CD14-positive monocyte (primary cell): ENCODE results near the gene BMERB1. TPM values are rescaled to one million over a fixed set of nuclear protein-coding genes. Genes with fewer than 3 reads are reported as not detected.

Experiments used
- DNase-seq, 3 donors: peaks; one replicate each; pipeline ENCODE4 v3.0.0-alpha.2; 2011 to 2022
- H2AFZ ChIP-seq: 2 replicates; pipeline ENCODE4 v1.6.0; 2012; ENCODE audit warnings: mild to moderate bottlenecking, low read depth, low read length, inconsistent platforms; ENCODE audit not compliant: insufficient read depth, poor library complexity, severe bottlenecking
- H3K27ac ChIP-seq, 2 donors: 1 replicate in 1 of 2; 2 replicates in 1 of 2; pipeline ENCODE4 v1.5.1; 2012 to 2013; ENCODE audit warnings: low read length in 2 of 2, control low read depth in 1 of 2, inconsistent platforms in 1 of 2, low read depth in 1 of 2, mild to moderate bottlenecking in 1 of 2
- H3K27me3 ChIP-seq, 2 donors: one replicate each; pipeline versions ENCODE4 v1.6.0 to v1.6.1; 2011 to 2013; ENCODE audit warnings: low read length in 2 of 2; ENCODE audit not compliant: control insufficient read depth in 2 of 2, insufficient read depth in 2 of 2
- H3K36me3 ChIP-seq, 2 donors: replicated peaks in 1 of 2; 1 replicate in 1 of 2; 2 replicates in 1 of 2; pipeline versions ENCODE4 v1.5.1 to v1.6.1; 2012 to 2013; ENCODE audit warnings: low read length in 2 of 2, control low read depth in 1 of 2, inconsistent platforms in 1 of 2, mild to moderate bottlenecking in 1 of 2; ENCODE audit not compliant: insufficient read depth in 2 of 2, control insufficient read depth in 1 of 2
- H3K4me1 ChIP-seq, 2 donors: 1 replicate in 1 of 2; 2 replicates in 1 of 2; pipeline versions ENCODE4 v1.5.1 to v1.6.1; 2012 to 2013; ENCODE audit warnings: low read length in 2 of 2, control low read depth in 1 of 2, inconsistent platforms in 1 of 2, mild to moderate bottlenecking in 1 of 2, moderate library complexity in 1 of 2; ENCODE audit not compliant: insufficient read depth in 2 of 2, control insufficient read depth in 1 of 2
- H3K4me2 ChIP-seq: replicated peaks from 2 replicates; pipeline ENCODE3; 2012; ENCODE audit warnings: low read length, moderate library complexity, mild to moderate bottlenecking; ENCODE audit not compliant: poor library complexity, severe bottlenecking; ENCODE audit errors: extremely low read depth
- H3K4me3 ChIP-seq, 3 experiments: fragments of 200-600 bp in 1 of 3; sonication (generic) in 1 of 3; replicated peaks in 1 of 3; 1 replicate in 2 of 3; 2 replicates in 1 of 3; pipeline ENCODE4 v1.5.1; 2011 to 2013; ENCODE audit warnings: low read length in 3 of 3, mild to moderate bottlenecking in 3 of 3, control low read depth in 2 of 3, low read depth in 2 of 3, inconsistent platforms in 1 of 3, moderate library complexity in 1 of 3
- H3K79me2 ChIP-seq: 2 replicates; pipeline ENCODE4 v1.6.0; 2012; ENCODE audit warnings: mild to moderate bottlenecking, control low read depth, inconsistent platforms, low read length, moderate library complexity; ENCODE audit not compliant: insufficient read depth
- H3K9ac ChIP-seq: 2 replicates; pipeline ENCODE4 v1.6.0; 2017; ENCODE audit warnings: low read length, mild to moderate bottlenecking; ENCODE audit not compliant: insufficient read depth, poor library complexity, severe bottlenecking
- H3K9me3 ChIP-seq, 2 donors: replicated peaks in 1 of 2; 1 replicate in 1 of 2; 2 replicates in 1 of 2; pipeline versions ENCODE4 v1.5.1 to v1.6.1; 2012 to 2013; ENCODE audit warnings: low read length in 2 of 2, control low read depth in 1 of 2; ENCODE audit not compliant: control insufficient read depth in 1 of 2, insufficient read depth in 1 of 2
- H4K20me1 ChIP-seq: 2 replicates; pipeline ENCODE4 v1.6.0; 2012; ENCODE audit warnings: mild to moderate bottlenecking, low read length, control low read depth, moderate library complexity; ENCODE audit not compliant: insufficient read depth
- H3K27ac Mint-ChIP-seq, 7 donors: one replicate each; pipeline ENCODE4 v1.8.0; 2020; ENCODE audit warnings: mild to moderate bottlenecking in 7 of 7, mixed read lengths in 7 of 7, moderate library complexity in 6 of 7, inconsistent platforms in 2 of 7
- H3K27me3 Mint-ChIP-seq, 3 donors: one replicate each; pipeline ENCODE4 v1.8.0; 2021 to 2022; ENCODE audit warnings: low read depth in 3 of 3, mild to moderate bottlenecking in 3 of 3, mixed read lengths in 3 of 3, moderate library complexity in 3 of 3, inconsistent platforms in 1 of 3
- H3K36me3 Mint-ChIP-seq, 2 donors: one replicate each; pipeline ENCODE4 v1.8.0; 2020; ENCODE audit warnings: mixed read lengths in 2 of 2, inconsistent platforms in 1 of 2, mild to moderate bottlenecking in 1 of 2
- H3K4me1 Mint-ChIP-seq: one replicate; pipeline ENCODE4 v1.8.0; 2020; ENCODE audit warnings: mild to moderate bottlenecking, mixed read lengths
- H3K4me3 Mint-ChIP-seq, 2 donors: one replicate each; pipeline ENCODE4 v1.8.0; 2020; ENCODE audit warnings: mild to moderate bottlenecking in 2 of 2, mixed read lengths in 2 of 2, moderate library complexity in 1 of 2
- H3K9me3 Mint-ChIP-seq, 7 donors: one replicate each; pipeline ENCODE4 v1.8.0; 2020 to 2022; ENCODE audit warnings: mixed read lengths in 7 of 7, mild to moderate bottlenecking in 6 of 7, moderate library complexity in 6 of 7, inconsistent platforms in 2 of 7
- CTCF ChIP-seq: fragments of 200-600 bp; IDR thresholded peaks from one replicate; pipeline ENCODE4 v1.8.0; 2022; ENCODE audit warnings: antibody characterized with exemption, mild to moderate bottlenecking
- WGBS: methylation state at CpG from one replicate; pipeline ENCODE4 v1.1.5; 2013; ENCODE audit warnings: missing lambda C conversion rate; ENCODE audit not compliant: insufficient coverage; 5-methylcytosine and 5-hydroxymethylcytosine counted together
- intact Hi-C, 2 donors: fragments of 100-400 bp; cut with micrococcal nuclease; formaldehyde crosslinking; loops; one replicate each; pipeline versions ENCODE4 v1.15.0 to v1.15.1; 2023
- polyA plus RNA-seq, 3 donors: library from polyadenylated mRNA; depleted of rRNA in 1 of 3; unstranded in 2 of 3; stranded (reverse) in 1 of 3; fragments of 300-500 nt in 2 of 3; fragments of >200 nt in 1 of 3; fragmentation: Illumina TruSeq in 2 of 3; gene quantifications; 1 replicate in 2 of 3; 2 replicates in 1 of 3; pipeline ENCODE4 v1.2.3, GENCODE V29; 2012 to 2021

The BMERB1 gene
- polyA plus RNA-seq, 3 donors: 0.11 to 0.28 (median 0.11) TPM

DNA sequence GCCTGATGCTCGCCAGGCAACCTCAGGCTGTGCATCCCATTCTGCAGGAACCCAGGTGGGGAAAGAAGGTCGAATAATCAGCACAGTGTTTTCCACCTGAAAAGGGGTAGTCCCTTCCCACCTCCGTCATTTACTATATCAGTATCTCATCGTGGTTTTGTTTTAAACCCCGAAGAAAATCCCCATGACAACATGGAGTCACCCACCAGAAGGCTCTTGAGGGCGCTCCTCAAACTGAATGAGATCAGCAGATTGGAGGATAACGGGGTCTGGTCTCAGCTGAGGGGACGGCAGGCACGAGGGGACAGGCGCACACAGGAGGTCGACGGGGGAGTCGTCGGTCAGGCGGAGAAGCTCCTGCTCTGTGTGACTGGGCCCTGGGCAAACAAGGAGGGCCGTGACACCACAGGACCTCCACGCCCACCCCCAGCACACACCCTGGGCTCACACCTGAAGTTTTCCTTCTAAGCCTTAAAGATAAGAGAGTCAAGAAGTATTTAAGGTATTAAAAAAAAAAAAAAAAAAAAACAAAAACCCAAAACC is 164.3 kb downstream of the BMERB1 start:
- Histone ChIP-seq H3K79me2 (no peaks in the 10 kb centered on the region), H3K9me3 (no peaks in the 10 kb centered on the region), H3K9ac (no peak overlapping the region), H4K20me1 (no peaks in the 10 kb centered on the region), H3K27me3 (no peaks in the 10 kb centered on the region), H3K4me3 (no peak overlapping the region), H2AFZ (no peak overlapping the region), H3K27ac (no peak overlapping the region), H3K4me1 (peaks cover 25 to 26% of the 10 kb centered on the region in 2 donors), H3K4me2 (no peak overlapping the region), H3K36me3 (peaks cover 83 to 92% of the 10 kb centered on the region in 2 donors)
- Mint-ChIP-seq H3K4me1 (peaks cover 29% of the 10 kb centered on the region), H3K27ac (peak overlapping the region in 3 of 7 donors; percentile 75 to 86 (median 77)), H3K27me3 (no peaks in the 10 kb centered on the region), H3K9me3 (no peaks in the 10 kb centered on the region), H3K4me3 (no peak overlapping the region), H3K36me3 (peaks cover 93 to 99% of the 10 kb centered on the region in 2 donors)
- 94% methylated on average over 6 of the region's 17 CpGs for WGBS
- no peak for TF ChIP-seq CTCF
- DNase-seq: no peak
- intact Hi-C loops: loop anchor here (10.0 kb wide), 2 partner anchors 74 to 76 kb away; no protein-coding TSS in a partner anchor

DNA sequence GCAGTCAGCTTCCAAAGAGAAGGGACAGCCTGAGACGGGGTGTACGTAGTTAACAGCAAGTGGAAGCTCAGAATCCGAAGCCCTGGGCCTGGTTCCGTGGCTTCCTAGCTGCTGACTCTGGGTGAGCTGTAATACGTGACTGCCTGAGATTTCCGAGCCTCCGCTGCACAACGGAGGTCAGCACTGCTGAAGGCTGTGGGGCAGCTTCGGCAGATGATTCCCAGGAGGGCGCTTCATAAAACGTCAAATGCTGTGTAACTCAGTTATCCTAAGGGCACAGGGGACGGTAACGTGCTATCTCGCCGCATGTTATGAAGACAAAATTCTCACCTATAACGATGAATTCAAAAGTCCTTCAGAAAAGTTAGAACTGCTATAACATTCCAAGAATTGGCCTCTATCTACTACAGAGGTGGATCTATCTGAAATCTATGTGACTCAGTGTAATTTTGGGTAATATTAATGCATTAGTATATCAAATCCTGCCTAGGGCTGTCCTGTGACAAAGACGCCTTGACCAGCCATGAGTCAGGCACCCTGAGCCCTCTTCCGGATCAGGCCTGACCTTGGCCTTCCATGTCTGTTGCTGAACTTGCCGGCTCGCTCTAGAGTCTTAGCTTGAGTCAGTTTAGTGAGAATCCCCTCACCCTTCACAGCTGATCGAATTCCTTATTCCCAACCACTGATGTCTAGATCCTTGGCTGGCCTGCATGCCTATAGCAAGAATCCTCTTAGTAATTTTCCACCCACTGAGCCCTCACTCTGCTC is 165.1 kb downstream of the BMERB1 start:
- H3K27me3 ChIP-seq: no peaks in the 10 kb centered on the region
- intact Hi-C loops: loop anchor here (10.0 kb wide), 2 partner anchors 75 kb away; no protein-coding TSS in a partner anchor
- peak overlapping the region in 1 of 2 donors; percentile 16 for H3K27ac ChIP-seq
- no peaks in the 10 kb centered on the region for H3K27me3 Mint-ChIP-seq
- peak overlapping the region in 1 of 7 donors; percentile 83 for H3K27ac Mint-ChIP-seq
- DNase-seq: no peak
- H2AFZ ChIP-seq: no peak overlapping the region
- no peaks in the 10 kb centered on the region for H4K20me1 ChIP-seq
- H3K4me3 ChIP-seq: no peak overlapping the region
- H3K9me3 Mint-ChIP-seq: no peaks in the 10 kb centered on the region
- H3K9me3 ChIP-seq: no peaks in the 10 kb centered on the region
- peaks cover 93 to 99% of the 10 kb centered on the region in 2 donors for H3K36me3 Mint-ChIP-seq
- H3K79me2 ChIP-seq: no peaks in the 10 kb centered on the region
- H3K4me1 Mint-ChIP-seq: peaks cover 22% of the 10 kb centered on the region
- H3K4me1 ChIP-seq: peaks cover 17 to 18% of the 10 kb centered on the region in 2 donors
- no peak overlapping the region for H3K4me2 ChIP-seq
- no peak overlapping the region for H3K9ac ChIP-seq
- H3K4me3 Mint-ChIP-seq: no peak overlapping the region
- H3K36me3 ChIP-seq: peaks cover 90 to 100% of the 10 kb centered on the region in 2 donors
- no peak for TF ChIP-seq CTCF
- WGBS: 98% methylated on average over 11 of the region's 21 CpGs
